Thoracic aorta (tissue), 2 donors: ENCODE measurements around the gene GALNT9. TPM values are rescaled to one million over a fixed set of nuclear protein-coding genes. Genes with fewer than 3 reads are reported as not detected.

Experiments used
- ATAC-seq: fragments of 150-250 bp; one replicate; pipeline ENCODE4 v1.8.0; 2017; ENCODE audit warnings: low read depth; ENCODE audit not compliant: insufficient number of reproducible peaks, low FRiP score
- DNase-seq: peaks from one replicate; pipeline ENCODE4 v3.0.0-alpha.2; 2020; ENCODE audit warnings: low spot score
- H3K27ac ChIP-seq, 2 donors: fragments of 200-600 bp; sonication (generic); 1 replicate in 1 of 2; 2 replicates in 1 of 2; pipeline ENCODE4 v1.5.1; 2016; ENCODE audit warnings: mild to moderate bottlenecking in 2 of 2, moderate library complexity in 2 of 2
- H3K27me3 ChIP-seq: fragments of 200-600 bp; sonication (generic); replicated peaks from 2 replicates; pipeline ENCODE4 v1.6.0; 2016; ENCODE audit warnings: mild to moderate bottlenecking; ENCODE audit not compliant: insufficient read depth
- H3K36me3 ChIP-seq: fragments of 200-600 bp; sonication (generic); one replicate; pipeline ENCODE4 v1.5.1; 2016
- H3K4me1 ChIP-seq, 2 donors: fragments of 200-600 bp; sonication (generic); 1 replicate in 1 of 2; 2 replicates in 1 of 2; pipeline versions ENCODE4 v1.5.1 to v1.6.0; 2016; ENCODE audit warnings: low read depth in 2 of 2, mild to moderate bottlenecking in 1 of 2; ENCODE audit not compliant: control insufficient read depth in 1 of 2
- H3K4me3 ChIP-seq: fragments of 200-600 bp; sonication (generic); 2 replicates; pipeline ENCODE4 v1.5.1; 2016; ENCODE audit warnings: mild to moderate bottlenecking
- H3K9me3 ChIP-seq: fragments of 200-600 bp; sonication (generic); 2 replicates; pipeline ENCODE4 v1.5.1; 2016
- total RNA-seq, 2 donors: library from RNA; depleted of rRNA; stranded (reverse); fragments of >200 nt; gene quantifications; one replicate each; pipeline versions ENCODE4 v1.1.0 to v1.2.3, GENCODE V29; 2016
- TF ChIP-seq, protein P1 (sequence below): fragments of 200-600 bp; sonication (generic); IDR thresholded peaks from one replicate; pipeline ENCODE4 v1.5.1; 2019; ENCODE audit warnings: antibody characterized with exemption

GALNT9 gene
- total RNA-seq, 2 donors from 2014 or later, result 1.7 TPM; not detected in 1

DNA sequence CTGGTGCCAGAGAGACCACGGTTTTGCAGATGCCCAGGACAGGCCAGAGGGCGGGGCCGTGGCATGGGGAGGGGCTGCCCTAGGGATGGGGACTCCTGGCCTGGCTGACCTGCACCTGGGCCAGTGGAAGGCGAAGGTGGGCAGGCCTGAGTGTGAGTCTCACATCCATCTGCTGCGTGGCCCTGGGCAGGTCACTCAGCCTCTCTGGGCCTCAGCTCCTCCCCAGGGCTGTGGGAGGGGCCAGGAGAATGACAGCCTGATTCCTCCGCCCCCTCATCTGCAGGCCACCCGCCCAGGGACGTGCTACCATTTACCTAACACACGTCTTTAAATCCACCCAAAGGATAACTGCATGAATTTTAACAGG lies 90.9 kb downstream of the GALNT9 start:
- Histone ChIP-seq H3K36me3 (no peaks in the 10 kb centered on the region), H3K4me3 (no peak overlapping the region), H3K27ac (no peak overlapping the region), H3K4me1 (no peaks in the 10 kb centered on the region), H3K27me3 (no peaks in the 10 kb centered on the region), H3K9me3 (no peaks in the 10 kb centered on the region)
- no peak for ATAC-seq
- TF ChIP-seq, protein P1, sequence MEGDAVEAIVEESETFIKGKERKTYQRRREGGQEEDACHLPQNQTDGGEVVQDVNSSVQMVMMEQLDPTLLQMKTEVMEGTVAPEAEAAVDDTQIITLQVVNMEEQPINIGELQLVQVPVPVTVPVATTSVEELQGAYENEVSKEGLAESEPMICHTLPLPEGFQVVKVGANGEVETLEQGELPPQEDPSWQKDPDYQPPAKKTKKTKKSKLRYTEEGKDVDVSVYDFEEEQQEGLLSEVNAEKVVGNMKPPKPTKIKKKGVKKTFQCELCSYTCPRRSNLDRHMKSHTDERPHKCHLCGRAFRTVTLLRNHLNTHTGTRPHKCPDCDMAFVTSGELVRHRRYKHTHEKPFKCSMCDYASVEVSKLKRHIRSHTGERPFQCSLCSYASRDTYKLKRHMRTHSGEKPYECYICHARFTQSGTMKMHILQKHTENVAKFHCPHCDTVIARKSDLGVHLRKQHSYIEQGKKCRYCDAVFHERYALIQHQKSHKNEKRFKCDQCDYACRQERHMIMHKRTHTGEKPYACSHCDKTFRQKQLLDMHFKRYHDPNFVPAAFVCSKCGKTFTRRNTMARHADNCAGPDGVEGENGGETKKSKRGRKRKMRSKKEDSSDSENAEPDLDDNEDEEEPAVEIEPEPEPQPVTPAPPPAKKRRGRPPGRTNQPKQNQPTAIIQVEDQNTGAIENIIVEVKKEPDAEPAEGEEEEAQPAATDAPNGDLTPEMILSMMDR, result no peak
- no peak for DNase-seq

DNA sequence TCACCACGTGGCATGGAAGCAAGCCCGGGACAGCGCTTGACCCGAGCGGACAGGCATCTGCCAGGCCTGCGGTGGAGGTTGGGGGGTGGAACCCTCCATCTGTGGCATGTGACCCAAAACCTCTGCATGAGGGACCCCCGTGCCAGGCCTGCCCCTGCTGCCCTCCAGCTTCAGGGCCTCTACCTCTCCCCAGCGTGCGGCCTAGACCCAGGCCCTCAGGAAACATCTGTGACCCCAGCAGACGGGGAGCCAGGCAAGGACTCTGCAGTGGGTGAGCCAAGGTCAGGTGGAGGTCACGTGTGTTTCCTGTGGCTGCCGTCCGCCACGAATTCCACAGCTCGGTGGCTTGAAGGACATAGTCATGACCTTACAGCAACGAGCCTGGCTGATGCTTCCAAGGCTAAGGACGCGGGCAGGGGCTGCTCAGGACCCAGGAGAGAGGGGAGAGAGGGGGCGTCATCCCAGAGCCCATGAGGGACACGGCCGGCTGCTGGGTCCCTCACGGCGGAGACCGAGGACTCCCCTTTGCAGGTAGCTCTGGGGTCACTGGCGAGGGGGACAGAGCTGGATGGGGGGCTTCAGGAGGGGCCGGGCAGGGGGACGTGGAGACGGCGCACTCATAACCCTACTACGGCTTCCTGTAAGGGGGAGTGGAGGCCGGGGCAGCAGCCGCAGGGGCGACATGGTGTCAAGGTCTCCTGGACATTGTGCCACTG lies 91.5 kb downstream of the GALNT9 start:
- no peak for DNase-seq
- H3K4me3 ChIP-seq, result no peak overlapping the region
- no peaks in the 10 kb centered on the region for H3K4me1 ChIP-seq
- ATAC-seq, result no peak
- no peak overlapping the region for H3K27ac ChIP-seq
- H3K36me3 ChIP-seq, result no peaks in the 10 kb centered on the region
- no peaks in the 10 kb centered on the region for H3K27me3 ChIP-seq
- no peaks in the 10 kb centered on the region for H3K9me3 ChIP-seq
- TF ChIP-seq, protein P1, result no peak

DNA sequence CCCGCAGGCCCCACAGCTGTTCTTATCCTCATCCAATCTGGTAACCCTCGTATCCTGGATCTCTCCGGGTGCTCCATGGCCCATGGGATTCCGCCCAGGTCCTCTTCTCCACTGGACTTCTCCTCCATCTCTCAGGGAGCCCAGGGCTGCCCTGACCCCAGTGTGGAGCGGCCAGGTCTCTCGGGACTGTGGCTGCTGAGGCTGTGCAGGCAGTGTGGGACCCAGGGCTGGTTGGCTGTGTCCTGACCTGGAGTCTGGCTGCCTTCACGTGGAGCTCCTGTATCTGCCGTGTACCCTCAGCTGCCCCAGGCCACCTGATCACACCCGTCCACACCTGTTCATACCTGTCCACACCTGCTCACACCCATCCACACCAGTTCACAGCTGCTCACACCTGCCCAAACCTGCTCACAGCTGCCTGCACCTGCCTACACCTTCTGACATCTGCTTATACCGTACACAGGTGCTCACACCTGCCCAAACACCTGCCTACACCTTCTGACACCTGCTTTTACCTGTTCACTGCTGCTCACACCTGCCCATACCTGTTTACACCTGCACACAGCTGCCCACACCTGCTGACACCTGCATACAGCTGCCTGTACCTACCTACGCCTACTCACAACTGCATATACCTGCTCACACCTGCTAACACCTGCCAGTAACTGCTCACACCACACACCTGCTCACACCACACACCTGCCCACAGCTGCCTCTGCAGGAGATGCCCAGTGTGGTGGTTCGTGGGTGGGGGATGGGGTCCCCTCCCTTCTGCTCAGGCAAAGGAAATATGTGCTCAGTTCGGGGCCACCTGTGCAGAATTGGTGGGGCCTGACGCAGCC lies 92.2 kb downstream of the GALNT9 start:
- DNase-seq, result no peak
- no peaks in the 10 kb centered on the region for H3K4me1 ChIP-seq
- H3K36me3 ChIP-seq, result no peaks in the 10 kb centered on the region
- no peak for ATAC-seq
- no peaks in the 10 kb centered on the region for H3K27me3 ChIP-seq
- no peak overlapping the region for H3K27ac ChIP-seq
- TF ChIP-seq, protein P1, result no peak
- no peak overlapping the region for H3K4me3 ChIP-seq
- no peaks in the 10 kb centered on the region for H3K9me3 ChIP-seq

DNA sequence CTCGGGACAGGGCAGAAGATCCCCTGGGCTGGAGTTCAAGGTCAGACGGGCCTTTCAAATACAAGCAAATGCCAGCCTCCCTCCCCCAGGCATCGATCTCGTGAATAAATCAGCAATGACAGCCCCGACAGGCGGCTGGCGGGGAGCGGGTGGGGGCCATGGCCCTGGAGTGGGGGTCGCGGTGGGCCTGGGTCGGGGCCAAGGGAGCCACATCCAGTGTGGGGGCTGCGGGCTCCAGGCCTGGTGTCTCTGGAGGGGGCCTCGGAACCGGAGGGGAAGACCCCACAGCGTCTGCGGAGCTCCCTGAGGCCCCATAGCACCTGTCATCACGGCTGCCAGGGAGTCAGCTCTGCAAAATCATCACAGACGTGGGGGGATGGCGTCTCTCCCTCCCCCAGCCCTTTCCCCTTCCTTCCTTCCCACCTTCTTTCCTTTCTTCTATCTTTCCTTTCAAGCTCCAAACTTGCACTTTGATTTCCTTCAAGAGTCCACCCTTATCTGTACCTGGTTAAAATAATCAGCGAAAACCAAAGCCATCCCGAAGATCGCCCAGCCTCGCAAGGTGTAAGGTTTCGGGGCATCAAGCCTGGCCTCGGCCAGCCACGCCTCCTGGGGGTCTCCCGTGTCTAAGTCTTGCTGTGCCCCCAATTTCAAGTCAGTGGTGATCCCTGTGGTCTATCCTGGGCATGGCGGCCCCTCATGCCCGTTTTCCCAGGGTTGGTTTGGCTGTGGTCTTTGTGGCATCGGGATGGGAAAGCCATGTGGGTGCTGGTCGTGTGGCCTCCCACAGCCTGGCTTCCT lies 93.1 kb downstream of the GALNT9 start:
- Histone ChIP-seq H3K9me3 (no peaks in the 10 kb centered on the region), H3K4me1 (no peaks in the 10 kb centered on the region), H3K4me3 (no peak overlapping the region), H3K27ac (no peak overlapping the region), H3K27me3 (no peaks in the 10 kb centered on the region), H3K36me3 (no peaks in the 10 kb centered on the region)
- DNase-seq, result no peak
- TF ChIP-seq, protein P1, result no peak
- no peak for ATAC-seq
